HCT116 (cell line): ENCODE data around the gene MRS2. TPM values are rescaled to one million over a fixed set of nuclear protein-coding genes. Genes with fewer than 3 reads are reported as not detected.
A peak's percentile ranks its signal among the peaks of the same experiment; 100 is the strongest.

Experiments
- ATAC-seq: fragments of 200-7000 bp; cut with Tn5 transposase; 2 replicates; pipeline ENCODE4 v1.9.1; 2020; ENCODE audit warnings: mild to moderate bottlenecking, moderate library complexity
- BruUV-seq: library from RNA; stranded (reverse); fragments of 400-500 nt; replicated peaks from 2 replicates; lab custom pipeline; 2021; lab: Mats Ljungman, UMichigan
- CTCF ChIA-PET: fragments of 300-600 bp; sonication (Branson Sonifier 250); formaldehyde crosslinking; loops from one replicate; lab custom pipeline; 2021; ENCODE audit warnings: antibody characterized with exemption; lab: Charles Lee
- POLR2A ChIA-PET: fragments of 300-600, 350-600 bp; sonication (Branson Sonifier 250); formaldehyde crosslinking; loops from one replicate; lab custom pipeline; 2021; ENCODE audit warnings: antibody characterized with exemption; lab: Charles Lee
- RAD21 ChIA-PET, 2 experiments: fragments of 300-600 bp; sonication (Branson Sonifier 250); formaldehyde crosslinking; loops; one replicate each; lab custom pipeline; 2023; ENCODE audit warnings: low total read pairs in 2 of 2; ENCODE audit not compliant: uncharacterized antibody in 2 of 2, unreplicated experiment in 2 of 2, low non-redundant PET in 1 of 2; lab: Charles Lee
- DNase-seq: peaks from one replicate; pipeline ENCODE4 v3.0.0-alpha.2; 2010; ENCODE audit warnings: low read depth, low spot score
- H2AFZ ChIP-seq: fragments of 200-600 bp; shearing (Covaris generic), sonication (generic); 2 replicates; pipeline ENCODE4 v1.6.1; 2017; ENCODE audit warnings: low read depth, mixed run types, mixed read lengths, antibody characterized with exemption, low read length; ENCODE audit not compliant: poor library complexity, severe bottlenecking
- H3K27ac ChIP-seq: 2 replicates; pipeline ENCODE4 v1.5.1; 2012; ENCODE audit warnings: low read depth, low read length
- H3K27me3 ChIP-seq: fragments of 200-600 bp; sonication (generic); 2 replicates; pipeline ENCODE4 v1.6.1; 2016; ENCODE audit warnings: mixed run types, low read length, mixed read lengths; ENCODE audit not compliant: insufficient read depth
- H3K36me3 ChIP-seq, 2 experiments: fragments of 200-500 bp in 1 of 2; fragments of 200-600 bp in 1 of 2; sonication (Bioruptor generic) in 1 of 2; sonication (generic) in 1 of 2; 2 replicates each; pipeline versions ENCODE4 v1.5.1 to v1.6.1; 2014 to 2016; ENCODE audit warnings: low read length in 2 of 2, inconsistent platforms in 1 of 2, mixed read lengths in 1 of 2, mixed run types in 1 of 2; ENCODE audit not compliant: insufficient read depth in 2 of 2, control insufficient read depth in 1 of 2
- H3K4me1 ChIP-seq, 2 experiments: fragments of 200-600 bp in 1 of 2; sonication (generic) in 1 of 2; 2 replicates each; pipeline versions ENCODE4 v1.5.1 to v1.6.1; 2012 to 2017; ENCODE audit warnings: low read length in 2 of 2, inconsistent platforms in 1 of 2, mild to moderate bottlenecking in 1 of 2, mixed read lengths in 1 of 2, mixed run types in 1 of 2, moderate library complexity in 1 of 2; ENCODE audit not compliant: insufficient read depth in 2 of 2, control insufficient read depth in 1 of 2
- H3K4me2 ChIP-seq: fragments of 200-600 bp; sonication (generic); 2 replicates; pipeline ENCODE4 v1.6.1; 2017; ENCODE audit warnings: mixed run types, low read length, mixed read lengths
- H3K4me3 ChIP-seq, 2 experiments: fragments of 200-600 bp in 1 of 2; sonication (generic) in 1 of 2; replicated peaks in 1 of 2; 2 replicates each; pipeline ENCODE4 v1.5.1; 2011 to 2016; ENCODE audit warnings: low read length in 2 of 2, control low read depth in 1 of 2, low read depth in 1 of 2, mild to moderate bottlenecking in 1 of 2, mixed read lengths in 1 of 2, mixed run types in 1 of 2
- H3K79me2 ChIP-seq: fragments of 200-600 bp; sonication (generic); 2 replicates; pipeline ENCODE4 v1.6.1; 2017; ENCODE audit warnings: mild to moderate bottlenecking, mixed run types, low read length, moderate library complexity, mixed read lengths; ENCODE audit not compliant: insufficient read depth
- H3K9ac ChIP-seq: fragments of 200-600 bp; sonication (generic); 2 replicates; pipeline ENCODE4 v1.6.1; 2016; ENCODE audit warnings: low read length, mixed read lengths
- H3K9me2 ChIP-seq: fragments of 200-600 bp; sonication (generic), shearing (Covaris generic); 2 replicates; pipeline ENCODE4 v1.6.1; 2017; ENCODE audit warnings: mixed run types, mild to moderate bottlenecking, moderate library complexity; ENCODE audit not compliant: insufficient read depth
- H3K9me3 ChIP-seq, 2 experiments: fragments of 200-500 bp in 1 of 2; fragments of 200-600 bp in 1 of 2; sonication (Bioruptor generic) in 1 of 2; sonication (generic) in 1 of 2; 2 replicates each; pipeline ENCODE4 v1.6.1; 2014 to 2017; ENCODE audit warnings: low read length in 2 of 2, mixed read lengths in 2 of 2, inconsistent platforms in 1 of 2, low read depth in 1 of 2, mild to moderate bottlenecking in 1 of 2, mixed run types in 1 of 2, moderate library complexity in 1 of 2; ENCODE audit not compliant: control insufficient read depth in 1 of 2, insufficient read depth in 1 of 2
- H4K20me1 ChIP-seq: fragments of 200-600 bp; sonication (generic), shearing (Covaris generic); 2 replicates; pipeline ENCODE4 v1.6.1; 2017; ENCODE audit warnings: mixed run types, mild to moderate bottlenecking, moderate library complexity; ENCODE audit not compliant: insufficient read depth
- EGR1 ChIP-seq: IDR thresholded peaks from 2 replicates; pipeline ENCODE4 v1.6.1; 2012; ENCODE audit warnings: low read depth
- ELF1 ChIP-seq: IDR thresholded peaks from 2 replicates; pipeline ENCODE4 v1.6.1; 2012; ENCODE audit warnings: low read depth, borderline replicate concordance
- EZH2 ChIP-seq: fragments of 200-600 bp; sonication (generic); IDR thresholded peaks from 2 replicates; pipeline ENCODE4 v1.6.1; 2017; ENCODE audit warnings: antibody characterized with exemption, mixed run types
- EZH2phosphoT487 ChIP-seq: fragments of 200-600 bp; IDR thresholded peaks from 2 replicates; pipeline ENCODE4 v1.6.1; 2018; ENCODE audit warnings: antibody characterized with exemption, borderline replicate concordance
- FOSL1 ChIP-seq: IDR thresholded peaks from 2 replicates; pipeline ENCODE4 v1.6.1; 2012; ENCODE audit warnings: low read depth
- JUND ChIP-seq: IDR thresholded peaks from 2 replicates; pipeline ENCODE4 v1.6.1; 2012
- MAX ChIP-seq: IDR thresholded peaks from 2 replicates; pipeline ENCODE4 v1.6.1; 2012
- POLR2A ChIP-seq: IDR thresholded peaks from 2 replicates; pipeline ENCODE4 v1.7.0; 2011; ENCODE audit warnings: borderline replicate concordance; ENCODE audit not compliant: insufficient read depth, insufficient read length; ENCODE audit errors: extremely low read depth
- POLR2AphosphoS5 ChIP-seq: IDR thresholded peaks from 2 replicates; pipeline ENCODE4 v1.6.1; 2011; ENCODE audit warnings: mild to moderate bottlenecking, low read depth, low read length, moderate library complexity
- REST ChIP-seq: IDR thresholded peaks from 2 replicates; pipeline ENCODE4 v1.6.1; 2012; ENCODE audit warnings: low read depth
- SP1 ChIP-seq: IDR thresholded peaks from 2 replicates; pipeline ENCODE4 v1.6.1; 2012; ENCODE audit warnings: low read depth
- SRF ChIP-seq: IDR thresholded peaks from 2 replicates; pipeline ENCODE4 v1.6.1; 2012; ENCODE audit warnings: low read depth
- YY1 ChIP-seq: IDR thresholded peaks from 2 replicates; pipeline ENCODE4 v1.6.1; 2011; ENCODE audit warnings: low read length, low read depth, moderate library complexity, mild to moderate bottlenecking; ENCODE audit not compliant: insufficient replicate concordance; ENCODE audit errors: extremely low read depth
- ZFX ChIP-seq: fragments of 450-650 bp; IDR thresholded peaks from 2 replicates; pipeline ENCODE4 v1.6.1; 2017
- intact Hi-C: fragments of 100-400 bp; cut with micrococcal nuclease; formaldehyde crosslinking; loops from 2 replicates; pipeline ENCODE4 v1.10.0; 2022
- total RNA-seq: library from RNA; stranded (reverse); gene quantifications from one replicate; pipeline ENCODE4 v1.2.1, GENCODE V29; 2021; ENCODE audit not compliant: unreplicated experiment
- TF ChIP-seq, protein P1 (sequence below): IDR thresholded peaks from 2 replicates; pipeline ENCODE4 v1.6.1; 2012

The MRS2 gene
- total RNA-seq, 1 experiment from 2014 or later, result 39.9 TPM

DNA sequence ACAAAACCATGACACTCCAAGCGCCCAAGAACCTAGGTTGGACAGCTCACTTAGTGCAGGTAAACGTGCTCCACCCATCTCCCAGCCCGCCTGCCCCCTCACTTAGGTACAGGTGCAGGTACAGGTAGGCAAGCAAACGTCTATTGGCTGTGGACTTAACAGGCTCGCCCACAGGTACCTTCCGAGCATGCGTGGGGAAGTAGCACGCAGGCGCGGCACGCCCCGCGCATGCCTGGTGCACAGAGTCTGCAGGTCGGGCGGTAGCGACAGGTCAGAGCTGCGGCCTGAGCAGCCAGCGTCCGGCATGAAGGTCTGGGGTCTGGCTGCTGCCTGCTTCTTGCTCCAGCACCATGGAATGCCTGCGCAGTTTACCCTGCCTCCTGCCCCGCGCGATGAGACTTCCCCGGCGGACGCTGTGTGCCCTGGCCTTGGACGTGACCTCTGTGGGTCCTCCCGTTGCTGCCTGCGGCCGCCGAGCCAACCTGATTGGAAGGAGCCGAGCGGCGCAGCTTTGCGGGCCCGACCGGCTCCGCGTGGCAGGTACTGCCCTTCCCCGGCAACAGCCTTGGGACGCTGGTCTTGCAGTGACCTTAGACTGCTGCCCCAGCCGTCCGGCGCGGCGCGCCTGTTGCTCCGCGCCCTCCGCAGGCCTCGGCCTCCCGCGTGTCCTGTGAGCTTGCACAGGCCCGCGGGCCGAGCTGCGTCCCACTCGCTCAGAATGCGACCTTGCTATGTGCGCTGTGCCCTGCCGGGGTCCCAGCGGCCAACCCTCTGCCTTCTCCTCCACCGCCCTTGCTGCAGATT, at the start of gene MRS2 (continued):
- TF ChIP-seq REST (peak; percentile 32), EGR1 (peak; percentile 41; the same call in 1 of the 2 replicates), SP1 (0 out of 2 replicates have a peak, but pooled peaks have one; percentile 33), ZFX (peak; percentile 98), EZH2phosphoT487 (no peak), JUND (no peak), POLR2A (peak; percentile 89), MAX (peak; percentile 50), EZH2 (no peak)

- no TSS peak for BruUV-seq
- Histone ChIP-seq H4K20me1 (no peaks in the 10 kb centered on the region), H3K4me1 (no peaks in the 10 kb centered on the region), H3K4me2 (no peak overlapping the region), H3K79me2 (no peaks in the 10 kb centered on the region), H2AFZ (no peak overlapping the region), H3K9ac (no peak overlapping the region), H3K9me3 (no peaks in the 10 kb centered on the region), H3K27me3 (peaks cover 7% of the 10 kb centered on the region; the same call in 1 of the 2 replicates), H3K27ac (no peak overlapping the region), H3K4me3 (no peak overlapping the region), H3K9me2 (no peaks in the 10 kb centered on the region), H3K36me3 (no peaks in the 10 kb centered on the region)
- TF ChIP-seq SP1 (no peak), SRF (no peak), ELF1 (no peak), POLR2A (no peak), FOSL1 (no peak), ZFX (no peak), MAX (no peak), YY1 (no peak), EZH2phosphoT487 (no peak), POLR2AphosphoS5 (no peak)
- TF ChIP-seq, protein P1, sequence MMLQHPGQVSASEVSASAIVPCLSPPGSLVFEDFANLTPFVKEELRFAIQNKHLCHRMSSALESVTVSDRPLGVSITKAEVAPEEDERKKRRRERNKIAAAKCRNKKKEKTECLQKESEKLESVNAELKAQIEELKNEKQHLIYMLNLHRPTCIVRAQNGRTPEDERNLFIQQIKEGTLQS, result no peak
- ChIA-PET RAD21 (no interaction called here), POLR2A (no interaction called here), CTCF (interaction anchor here (1.7 kb wide), 1 partner anchor 71 kb away, joined by 4 read pairs; no protein-coding TSS in a partner anchor)
- DNase-seq (no peak), ATAC-seq (no peak)
- intact Hi-C loops, result no loop called here
Observed at GRCh38 chr6:24353861-24354260, 48.9 kb upstream of the MRS2 start.
